GM19438 (cell line): ENCODE measurements around the gene ZDHHC8.

Source experiments
- ATAC-seq: cut with Tn5 transposase; IDR thresholded peaks from one replicate; pipeline ENCODE4 v1.9.1; 2021; ENCODE audit warnings: low read depth; ENCODE audit not compliant: unreplicated experiment

The ZDHHC8 gene

DNA sequence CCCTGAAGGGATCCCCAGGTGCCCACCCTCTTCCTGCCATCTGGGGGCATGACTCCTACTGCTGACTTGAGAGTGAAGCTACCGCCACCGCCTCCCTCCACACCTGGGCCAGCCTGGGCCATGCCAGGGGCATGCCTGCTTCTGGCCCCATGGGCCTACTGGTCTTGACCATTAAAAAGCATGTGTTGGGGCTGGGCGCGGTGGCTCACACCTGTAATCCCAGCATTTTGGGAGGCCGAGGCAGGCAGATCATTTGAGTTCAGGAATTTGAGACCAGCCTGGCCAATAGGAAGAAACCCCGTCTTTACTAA lies 56.9 kb downstream of the ZDHHC8 start:
- no peak for ATAC-seq

DNA sequence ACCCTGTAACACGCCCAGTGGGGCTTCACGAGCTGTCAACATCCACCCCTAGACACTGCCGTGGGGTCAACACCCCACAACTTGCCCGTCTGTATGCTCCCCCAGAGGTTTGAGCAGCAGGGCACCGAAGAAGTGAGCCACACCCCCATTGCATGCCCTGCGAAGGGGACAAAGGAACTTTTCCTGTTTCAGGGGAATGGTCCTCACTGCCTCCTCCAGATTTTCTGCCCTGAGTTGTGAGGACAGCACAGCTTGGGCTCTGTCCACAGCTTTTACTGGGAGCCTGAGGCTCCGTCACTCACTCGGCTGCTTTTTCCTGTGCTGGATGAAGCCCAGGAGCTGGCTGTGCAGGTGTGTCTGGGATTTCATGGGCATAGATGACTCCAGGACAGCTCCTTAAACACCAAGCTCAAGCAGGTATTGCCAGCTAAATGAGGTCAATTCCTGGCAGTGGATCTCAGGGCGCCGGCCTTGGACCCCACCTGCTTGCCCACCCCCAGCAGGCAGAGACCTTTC lies 59.5 kb downstream of the ZDHHC8 start:
- ATAC-seq = no peak

DNA sequence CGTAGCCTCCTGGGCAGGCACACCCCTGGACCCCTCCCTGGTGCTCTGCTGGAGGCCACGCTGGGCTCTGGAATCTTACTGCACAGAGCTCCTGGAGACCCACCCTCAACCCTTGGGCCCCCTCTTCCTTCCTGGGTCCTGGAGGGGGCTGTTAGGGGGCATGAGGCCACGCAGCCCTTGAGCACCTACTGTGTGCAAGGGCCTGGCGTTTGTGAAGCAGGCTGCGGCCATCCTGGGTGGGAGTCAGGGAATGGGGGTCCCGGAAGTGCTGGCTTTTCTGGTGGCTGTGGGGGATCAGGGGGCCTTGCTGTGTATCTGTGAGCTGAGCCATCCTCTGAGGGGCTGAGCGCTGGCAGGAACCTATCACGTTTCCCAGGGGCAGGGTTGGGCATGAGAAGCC lies 60.2 kb downstream of the ZDHHC8 start:
- no peak for ATAC-seq

DNA sequence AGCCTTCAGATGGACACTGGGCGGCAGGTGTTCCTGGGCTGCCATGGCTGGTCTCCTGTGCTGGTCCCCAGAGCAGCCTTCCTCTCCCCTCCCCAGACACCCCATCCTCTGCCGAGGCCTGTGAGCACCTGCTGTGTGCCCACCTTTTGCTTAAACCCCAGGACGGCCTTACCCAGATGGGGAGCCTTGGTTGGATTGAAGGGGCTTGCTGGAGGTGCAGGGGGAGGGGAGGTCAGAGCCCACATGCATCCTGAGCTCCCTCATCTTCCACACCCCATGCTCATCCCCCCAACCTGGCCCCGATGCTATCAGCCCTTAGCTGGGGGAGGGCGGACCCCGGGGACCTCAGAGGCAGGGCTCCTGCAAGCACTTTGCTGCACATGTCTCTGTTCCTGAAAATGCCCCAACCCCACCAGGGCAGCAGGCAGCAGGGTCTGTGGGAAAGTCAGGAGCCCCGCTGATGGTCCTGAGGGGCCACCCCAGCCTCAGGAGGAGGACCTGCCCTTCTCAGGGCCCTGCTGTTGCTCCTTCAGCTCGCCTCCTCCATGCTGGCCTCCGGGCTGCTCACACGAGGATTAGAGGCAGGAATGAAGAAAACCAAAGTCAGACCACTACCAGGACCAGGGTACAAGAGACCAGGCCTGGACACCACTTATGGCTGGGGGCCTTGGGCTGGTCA lies 60.8 kb downstream of the ZDHHC8 start:
- ATAC-seq = no peak

DNA sequence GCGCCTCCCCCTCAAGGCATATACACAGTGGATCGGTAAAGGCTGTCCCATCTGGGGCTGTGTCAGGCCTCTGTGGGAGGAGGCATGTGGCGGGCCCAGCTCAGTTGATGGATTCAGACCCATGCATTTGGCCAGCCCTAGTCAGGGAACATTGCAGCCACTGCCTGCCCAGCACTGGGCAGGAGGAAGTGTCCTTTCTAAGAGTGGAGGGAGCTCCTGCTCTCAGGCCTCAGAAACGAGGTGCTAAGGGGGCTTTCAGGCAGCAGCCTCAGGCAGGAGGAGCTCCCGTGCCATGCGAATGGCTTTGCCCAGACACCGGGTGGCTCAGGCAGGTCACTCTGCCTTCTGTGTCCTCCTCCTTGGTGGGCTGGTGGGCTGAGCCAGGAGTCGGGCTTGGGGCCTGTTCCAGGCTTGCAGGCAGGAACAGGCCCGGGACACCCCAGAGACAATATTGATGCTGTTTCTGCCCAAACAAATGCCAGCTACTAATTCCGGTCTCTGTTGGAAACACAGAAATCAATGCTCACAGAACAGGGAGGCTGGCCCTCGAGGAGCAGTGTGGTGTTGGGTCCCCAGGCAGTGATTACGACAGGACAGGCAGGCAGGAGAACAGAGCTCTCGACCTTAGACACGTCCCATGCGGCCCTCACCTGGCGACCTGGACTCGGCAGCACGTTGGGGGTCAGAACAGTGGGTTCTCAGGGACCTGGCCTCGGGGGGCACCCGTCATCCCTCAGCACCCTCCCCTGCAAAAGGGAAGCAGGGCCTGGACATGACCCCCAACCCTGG lies 61.6 kb downstream of the ZDHHC8 start:
- no peak for ATAC-seq

DNA sequence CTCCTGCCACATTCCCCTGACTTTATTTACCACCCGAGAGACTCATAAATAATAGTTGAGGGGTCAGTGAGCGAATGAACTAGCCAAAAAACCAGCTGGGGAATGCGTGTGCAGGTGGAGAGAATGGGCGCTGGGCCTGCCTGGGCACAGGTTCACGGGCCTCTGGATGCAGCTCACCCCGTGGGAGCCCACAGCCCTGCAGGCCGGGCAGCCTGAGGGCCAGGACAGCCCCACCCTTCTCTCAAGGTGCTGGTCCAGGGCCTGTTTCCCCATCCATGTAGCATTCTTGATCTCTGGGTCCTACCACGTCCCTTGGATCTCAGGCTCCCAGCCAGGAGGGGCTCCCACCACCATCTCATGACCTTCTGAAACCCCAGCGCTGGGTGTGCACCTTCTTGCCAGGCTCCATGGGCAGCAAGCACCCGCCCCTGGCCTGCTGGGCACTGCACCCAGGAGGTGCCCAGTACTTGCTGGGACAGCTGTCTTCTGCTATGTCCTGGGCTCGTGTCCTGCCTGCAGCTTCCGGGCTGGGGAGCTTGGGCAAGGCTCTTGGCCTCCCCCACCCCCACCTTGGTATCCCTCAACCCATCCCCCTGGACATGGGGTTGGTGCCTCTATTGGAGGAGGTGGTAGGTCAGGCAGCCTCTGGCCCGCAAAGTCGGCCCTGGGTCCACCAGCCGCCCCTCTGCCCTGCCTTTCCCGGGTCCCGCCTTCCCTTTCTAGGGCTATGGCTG lies 62.3 kb downstream of the ZDHHC8 start:
- no peak for ATAC-seq

DNA sequence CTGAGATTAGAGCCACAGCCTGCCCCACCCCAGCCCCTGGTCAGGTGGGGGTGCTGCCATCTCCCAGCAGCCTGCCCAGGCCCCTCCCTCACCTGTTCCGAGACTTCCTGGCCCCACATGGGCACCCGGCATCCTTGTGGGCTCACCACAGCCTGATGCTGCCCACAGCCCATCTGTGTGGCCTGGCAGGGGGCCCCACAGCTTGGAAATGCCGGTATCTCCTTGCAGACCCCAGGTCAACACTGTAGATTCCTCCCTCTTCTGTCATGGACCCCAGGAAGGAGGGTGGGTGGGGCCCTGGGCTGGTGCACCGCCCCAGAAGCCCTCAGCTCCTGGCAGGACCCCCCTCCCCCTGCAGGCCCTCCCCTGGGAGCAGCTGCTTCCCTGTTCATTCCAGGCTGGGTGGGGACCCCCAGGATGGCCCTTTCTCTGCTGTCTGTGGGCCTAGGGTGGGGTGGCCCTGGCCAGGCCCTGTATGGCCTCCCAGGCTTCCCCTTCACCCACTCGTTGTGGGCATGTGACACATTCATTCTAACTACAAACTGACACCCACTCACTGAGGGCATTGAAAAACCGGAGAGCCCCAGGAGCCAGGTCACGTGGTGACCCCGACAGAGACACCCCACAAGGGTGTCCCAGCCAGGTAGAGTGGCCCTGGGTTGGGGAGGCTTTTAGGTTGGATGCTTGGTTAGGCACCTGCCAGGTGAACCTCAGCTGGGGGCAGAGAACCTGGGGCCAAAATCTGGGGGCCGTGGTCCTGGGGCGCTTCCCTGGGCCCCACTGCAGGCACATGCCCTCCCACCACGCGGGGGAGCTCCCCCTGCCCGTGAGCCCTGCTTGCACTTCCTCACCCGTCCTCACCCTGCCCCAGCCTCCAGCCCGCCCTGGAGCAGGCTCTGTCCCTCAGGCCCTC lies 63.3 kb downstream of the ZDHHC8 start:
- no peak for ATAC-seq

DNA sequence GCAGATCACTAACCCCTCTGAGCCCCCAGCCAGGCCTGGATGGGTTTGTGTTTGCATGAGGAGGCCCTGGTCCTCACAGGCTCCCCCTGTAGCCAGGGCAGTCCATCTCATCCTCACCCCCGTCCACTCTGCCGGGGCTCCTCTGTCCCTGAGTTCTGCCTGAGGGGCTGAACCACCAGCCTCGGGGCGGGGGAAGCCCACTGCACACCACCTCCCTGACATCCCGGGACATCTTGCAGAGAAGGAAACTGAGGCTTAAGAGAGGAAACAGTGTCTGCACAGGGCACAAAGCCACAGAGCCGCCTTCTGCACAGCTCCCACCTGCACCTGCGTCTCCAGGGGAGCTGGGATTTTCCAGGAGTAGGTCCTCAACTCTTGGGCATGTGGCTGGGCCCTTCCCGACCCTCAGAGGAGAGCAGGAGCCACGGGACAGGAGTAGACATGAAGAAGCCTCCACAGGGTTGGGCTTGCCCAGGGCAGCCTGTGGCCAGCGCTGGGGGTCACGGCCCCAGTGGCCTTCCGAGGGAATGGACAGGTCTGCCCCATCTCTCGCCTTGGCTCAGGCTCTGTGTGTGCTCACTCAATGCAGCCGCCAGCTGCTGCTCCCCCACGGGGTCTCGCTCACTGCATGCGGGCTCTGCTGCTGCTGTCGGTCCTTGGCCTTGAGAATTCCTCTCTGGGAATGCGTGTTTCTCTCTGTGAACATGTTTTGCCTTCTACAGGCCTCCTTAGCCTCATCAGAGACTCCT lies 64.7 kb downstream of the ZDHHC8 start:
- ATAC-seq = no peak
